Aorta (tissue), 5 donors: ENCODE results near the gene TSKS. TPM values are rescaled to one million over a fixed set of nuclear protein-coding genes. Genes with fewer than 3 reads are reported as not detected.

ENCODE experiments used
- ATAC-seq: fragments of 200-7000 bp; cut with Tn5 transposase; one replicate; pipeline ENCODE4 v1.9.1; 2022; ENCODE audit warnings: moderate library complexity; ENCODE audit not compliant: low FRiP score
- DNase-seq, 2 donors: peaks; one replicate each; pipeline ENCODE4 v3.0.0-alpha.2; 2020
- H3K27ac ChIP-seq, 2 donors: one replicate each; pipeline ENCODE4 v1.5.1; 2013; ENCODE audit warnings: low read length in 2 of 2, mild to moderate bottlenecking in 2 of 2, moderate library complexity in 2 of 2, control low read depth in 1 of 2, inconsistent platforms in 1 of 2, low read depth in 1 of 2
- H3K27me3 ChIP-seq, 2 donors: one replicate each; pipeline ENCODE4 v1.6.1; 2013; ENCODE audit warnings: control low read depth in 1 of 2, low read length in 1 of 2, mild to moderate bottlenecking in 1 of 2, moderate library complexity in 1 of 2; ENCODE audit not compliant: insufficient read depth in 2 of 2, control insufficient read depth in 1 of 2
- H3K36me3 ChIP-seq, 2 donors: one replicate each; pipeline ENCODE4 v1.6.1; 2013; ENCODE audit warnings: control low read depth in 1 of 2, low read length in 1 of 2, mild to moderate bottlenecking in 1 of 2; ENCODE audit not compliant: insufficient read depth in 2 of 2, control insufficient read depth in 1 of 2
- H3K4me1 ChIP-seq, 2 donors: one replicate each; pipeline ENCODE4 v1.6.1; 2013; ENCODE audit warnings: low read length in 2 of 2, control low read depth in 1 of 2, mild to moderate bottlenecking in 1 of 2, moderate library complexity in 1 of 2; ENCODE audit not compliant: insufficient read depth in 2 of 2, control insufficient read depth in 1 of 2
- H3K4me3 ChIP-seq, 2 donors: one replicate each; pipeline ENCODE4 v1.5.1; 2013; ENCODE audit warnings: low read length in 2 of 2, control low read depth in 1 of 2, mild to moderate bottlenecking in 1 of 2
- H3K9me3 ChIP-seq: one replicate; pipeline ENCODE4 v1.6.1; 2013; ENCODE audit warnings: mild to moderate bottlenecking, low read length; ENCODE audit not compliant: control insufficient read depth
- WGBS, 2 donors: extraction: QIAGEN DNeasy Blood & Tissue Kit; methylation state at CpG; one replicate each; pipeline ENCODE4 v1.1.7; 2013; 5-methylcytosine and 5-hydroxymethylcytosine counted together
- intact Hi-C, 2 donors: fragments of 100-400 bp; cut with DNase I; formaldehyde crosslinking; loops; one replicate each; pipeline versions ENCODE4 v1.14.2 to v1.15.0; 2022
- long read RNA-seq, 2 donors: library from polyadenylated mRNA; unstranded; transcript quantifications; one replicate each; pipeline ENCODE4 v2.0.0, GENCODE V29; 2020 to 2021
- polyA plus RNA-seq, 2 donors: library from polyadenylated mRNA; stranded (reverse); fragments of 200-250 nt; gene quantifications; one replicate each; pipeline ENCODE4 v1.2.3, GENCODE V29; 2013
- total RNA-seq, 2 donors: library from RNA; stranded (reverse); fragmentation: NEBNext Ultra II Directional; extraction: Animal tissue kit (Norgen Biotek cat#: 25700); gene quantifications; one replicate each; pipeline ENCODE4 v1.2.1, GENCODE V29; 2021
- donor health status: healthy with polysubstance abuse.
- donor health status: Bipolar disorder and iron deficiency.
- donor health status: DM: no; HTN: no; CAD: no.
- donor health status: DM: no; HTN: no; CAD: no.
- donor health status: DM: yes; HTN: yes; CAD: no.

The TSKS gene, protein sequence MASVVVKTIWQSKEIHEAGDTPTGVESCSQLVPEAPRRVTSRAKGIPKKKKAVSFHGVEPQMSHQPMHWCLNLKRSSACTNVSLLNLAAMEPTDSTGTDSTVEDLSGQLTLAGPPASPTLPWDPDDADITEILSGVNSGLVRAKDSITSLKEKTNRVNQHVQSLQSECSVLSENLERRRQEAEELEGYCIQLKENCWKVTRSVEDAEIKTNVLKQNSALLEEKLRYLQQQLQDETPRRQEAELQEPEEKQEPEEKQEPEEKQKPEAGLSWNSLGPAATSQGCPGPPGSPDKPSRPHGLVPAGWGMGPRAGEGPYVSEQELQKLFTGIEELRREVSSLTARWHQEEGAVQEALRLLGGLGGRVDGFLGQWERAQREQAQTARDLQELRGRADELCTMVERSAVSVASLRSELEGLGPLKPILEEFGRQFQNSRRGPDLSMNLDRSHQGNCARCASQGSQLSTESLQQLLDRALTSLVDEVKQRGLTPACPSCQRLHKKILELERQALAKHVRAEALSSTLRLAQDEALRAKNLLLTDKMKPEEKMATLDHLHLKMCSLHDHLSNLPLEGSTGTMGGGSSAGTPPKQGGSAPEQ
- total RNA-seq (1 to 10 TPM in 1 of 2 donors, under 1 TPM in 1; 0.42 to 2.6 TPM), polyA plus RNA-seq (under 1 TPM in 1 of 2 donors, not detected in 1; 0.38 TPM)
- long read RNA-seq, donor 1, partial matches to known transcripts = 1 of 2 reads
- long read RNA-seq, donor 1, other reads (novel, unspliced or antisense) = 1 of 2 reads
- long read RNA-seq, donor 2, partial matches to known transcripts = 1 of 4 reads
- long read RNA-seq, donor 2, other reads (novel, unspliced or antisense) = 2 of 4 reads

DNA sequence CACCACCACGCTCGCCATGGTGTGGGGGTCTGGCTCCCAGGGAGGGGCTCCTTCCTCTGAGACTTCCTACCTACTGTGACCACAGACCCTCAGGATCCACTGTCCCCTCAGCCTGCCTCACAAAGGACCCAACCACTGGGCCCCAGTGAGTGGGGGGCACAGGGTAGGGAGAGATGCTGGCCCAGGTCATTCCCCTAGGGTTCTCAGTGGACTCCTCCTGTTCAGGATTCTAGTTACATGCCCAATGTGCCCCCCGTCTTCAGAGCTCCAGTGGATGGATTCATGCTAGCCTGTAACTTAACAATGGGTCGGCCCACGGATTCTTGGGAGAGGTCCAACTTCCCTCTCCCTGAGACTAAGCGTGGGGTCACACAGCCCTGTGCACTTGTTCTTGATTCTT is at the start of gene TSKS:
Gene TSKS (minus strand): TSS at position 77 of the 400 bp plus-strand sequence. CDS start 59 bp downstream, at position 18.
- H3K36me3 ChIP-seq = no peaks in the 10 kb centered on the region
- intact Hi-C loops = loop anchor here (10.0 kb wide), 2 partner anchors 102 to 238 kb away; partner anchors contain the start of genes PNKP (in 1 of the 2) and RCN3 (in 1 of the 2)
- no peak within 1 kb of the TSS for H3K4me3 ChIP-seq
- DNase-seq (no peak), ATAC-seq (no peak)
- WGBS, 2 donors = 77 to 82% methylated on average over 6 of the region's 6 CpGs
- H3K9me3 ChIP-seq = no peaks in the 10 kb centered on the region
- H3K27ac ChIP-seq = no peak within 1 kb of the TSS
- peaks cover 0 to 2% of the 10 kb centered on the region in 2 donors for H3K4me1 ChIP-seq
- H3K27me3 ChIP-seq = no peaks in the 10 kb centered on the region

- Histone ChIP-seq H3K9me3 (no peaks in the 10 kb centered on the region), H3K4me3 (peak overlapping the region; percentile 47 to 84), H3K4me1 (no peaks in the 10 kb centered on the region), H3K36me3 (no peaks in the 10 kb centered on the region), H3K27me3 (no peaks in the 10 kb centered on the region), H3K27ac (peak overlapping the region in 1 of 2 donors; percentile 69)
- ATAC-seq = no peak
- intact Hi-C loops = loop anchor here in 1 of 2 donors (5.0 kb wide), 1 partner anchor 55 kb away; the partner anchor contains the start of gene PNKP
- 43 to 45% methylated on average over 11 of the region's 11 CpGs for WGBS, 2 donors
- no peak for DNase-seq
Observed at GRCh38 chr19:49812452-49812996, 49.4 kb upstream of the TSKS start.

DNA sequence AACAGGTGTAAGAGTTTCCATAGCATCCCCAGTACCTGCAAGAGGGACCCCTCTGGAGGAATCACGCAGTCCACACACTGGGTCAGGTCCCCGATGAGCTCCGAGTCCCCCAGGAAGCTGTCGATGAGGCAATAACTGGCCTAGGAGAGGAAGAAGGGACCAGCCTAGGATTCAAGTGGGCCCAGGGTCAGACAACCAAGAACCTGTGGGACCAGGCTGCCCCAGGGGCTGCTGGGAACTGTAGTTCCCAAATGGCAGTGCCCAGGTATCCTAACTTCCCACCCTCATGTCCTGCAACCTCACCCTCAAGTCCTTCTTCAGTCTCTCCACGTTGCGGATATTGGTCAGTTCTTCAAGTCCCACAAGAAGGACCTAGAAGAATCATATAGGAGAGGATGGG is 48.2 kb upstream of the TSKS start:
- Histone ChIP-seq H3K27me3 (no peaks in the 10 kb centered on the region), H3K27ac (no peak overlapping the region), H3K36me3 (peaks cover 0 to 2% of the 10 kb centered on the region in 2 donors), H3K4me1 (no peaks in the 10 kb centered on the region), H3K4me3 (no peak overlapping the region), H3K9me3 (no peaks in the 10 kb centered on the region)
- DNase-seq (no peak), ATAC-seq (no peak)
- 93 to 94% methylated on average over 6 of the region's 6 CpGs for WGBS, 2 donors
- intact Hi-C loops = loop anchor here in 1 of 2 donors (5.0 kb wide), 1 partner anchor 56 kb away; the partner anchor contains the start of gene PNKP

DNA sequence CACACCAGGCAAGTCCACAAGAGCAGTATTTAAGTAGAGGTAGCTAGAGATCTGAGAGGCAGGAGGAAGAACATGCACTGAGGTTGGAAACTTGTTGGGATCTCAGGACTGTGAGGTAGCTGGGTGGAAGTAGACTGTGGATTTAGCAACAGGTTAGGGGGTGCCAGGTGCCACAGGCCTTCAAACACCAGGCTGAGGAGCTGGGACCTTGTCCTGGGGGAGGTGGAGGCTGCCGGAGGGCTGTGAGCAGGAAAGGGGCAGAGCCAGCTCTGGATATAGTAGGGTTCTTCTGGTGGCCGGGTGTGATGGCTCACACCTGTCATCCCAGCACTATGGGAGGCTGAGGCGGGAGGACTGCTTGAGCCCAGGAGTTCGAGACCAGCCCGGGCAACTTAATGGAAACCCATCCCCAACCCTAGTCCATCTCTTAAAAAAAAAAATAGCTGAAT is 46.9 kb upstream of the TSKS start:
- H3K27ac ChIP-seq = peak overlapping the region in 1 of 2 donors; percentile 37
- H3K9me3 ChIP-seq = no peaks in the 10 kb centered on the region
- no peaks in the 10 kb centered on the region for H3K27me3 ChIP-seq
- H3K36me3 ChIP-seq = peaks cover 0 to 2% of the 10 kb centered on the region in 2 donors
- 95 to 97% methylated on average over 5 of the region's 5 CpGs for WGBS, 2 donors
- H3K4me1 ChIP-seq = no peaks in the 10 kb centered on the region
- ATAC-seq (no peak), DNase-seq (no peak)
- intact Hi-C loops = loop anchor here (5.0 kb wide), 2 partner anchors 43 to 57 kb away; partner anchors contain the start of genes AP2A1 (in 2 of the 2) and PNKP (in 1 of the 2)
- no peak overlapping the region for H3K4me3 ChIP-seq

DNA sequence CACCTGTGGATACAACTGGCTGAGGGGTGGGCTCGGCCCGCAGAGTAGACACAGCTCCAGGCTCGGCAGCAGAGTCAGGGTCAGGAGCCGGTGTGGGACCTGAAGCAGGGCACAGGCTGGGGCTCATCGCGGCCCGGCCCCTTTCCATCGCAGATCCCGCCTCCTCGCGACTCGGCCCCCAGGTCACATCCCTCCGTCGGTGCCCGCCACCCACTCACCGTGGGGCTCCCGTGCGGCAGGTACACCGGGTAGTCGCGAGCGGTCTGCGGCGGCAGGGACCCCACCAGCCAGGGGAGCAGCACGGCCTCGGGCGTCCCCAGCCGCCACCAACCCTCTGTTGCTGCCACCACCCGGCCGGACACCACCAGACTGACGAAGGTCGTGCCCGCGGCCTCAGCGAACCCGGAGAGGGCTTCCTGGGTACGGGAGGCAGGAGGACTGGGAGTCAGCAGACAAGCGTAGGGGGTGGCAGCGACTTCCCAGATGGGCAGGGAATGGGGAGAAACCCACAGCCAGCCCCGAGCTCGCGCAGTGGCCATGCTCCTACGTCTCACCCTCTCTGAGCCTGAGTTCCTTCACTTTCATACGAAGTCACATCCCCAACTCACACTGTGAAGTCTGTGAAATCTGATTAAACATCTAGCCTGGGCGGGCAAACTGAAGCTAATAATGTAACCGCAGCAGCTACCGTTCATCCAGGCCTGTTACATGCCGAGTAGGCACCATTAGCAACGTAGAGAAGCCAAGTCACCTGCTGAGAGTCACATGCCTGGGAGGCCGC is 46.2 kb upstream of the TSKS start:
- no peaks in the 10 kb centered on the region for H3K27me3 ChIP-seq
- H3K27ac ChIP-seq = peak overlapping the region in 1 of 2 donors; percentile 37
- ATAC-seq (peak; percentile 52), DNase-seq (peak; percentile 82 to 89)
- H3K36me3 ChIP-seq = peaks cover 0 to 2% of the 10 kb centered on the region in 2 donors
- intact Hi-C loops = loop anchor here (5.0 kb wide), 1 partner anchor 42 kb away; the partner anchor contains the start of gene AP2A1 (in 2 of the 2)
- H3K9me3 ChIP-seq = no peaks in the 10 kb centered on the region
- H3K4me1 ChIP-seq = no peaks in the 10 kb centered on the region
- 7% methylated on average over 42 to 50 of the region's 50 CpGs for WGBS, 2 donors
- H3K4me3 ChIP-seq = peak overlapping the region; percentile 32 to 41

DNA sequence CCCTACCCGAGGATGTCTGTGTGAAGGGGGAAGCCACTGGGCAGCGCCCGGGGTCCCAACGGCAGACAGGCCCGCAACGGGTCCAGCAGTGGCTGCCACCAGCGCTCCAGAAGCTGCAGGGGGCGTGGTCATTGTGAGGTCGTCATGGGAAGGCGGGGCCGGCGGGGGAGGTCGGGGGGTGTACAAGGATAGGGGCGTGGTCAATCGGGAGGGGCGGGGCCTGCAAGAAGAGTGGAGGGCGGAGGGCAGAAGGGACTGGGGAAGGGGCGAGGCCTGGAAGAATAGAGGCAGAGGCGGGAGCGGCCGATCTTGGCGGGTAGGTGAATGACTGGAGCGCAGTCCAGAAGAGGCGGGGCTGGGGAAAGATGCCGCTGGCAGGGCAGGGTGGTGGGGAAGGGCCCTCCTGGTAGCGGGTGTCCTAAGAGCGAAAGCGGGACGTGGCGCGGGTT is 45.6 kb upstream of the TSKS start:
- intact Hi-C loops = loop anchor here (5.0 kb wide), 1 partner anchor 41 kb away; the partner anchor contains the start of gene AP2A1 (in 2 of the 2)

DNA sequence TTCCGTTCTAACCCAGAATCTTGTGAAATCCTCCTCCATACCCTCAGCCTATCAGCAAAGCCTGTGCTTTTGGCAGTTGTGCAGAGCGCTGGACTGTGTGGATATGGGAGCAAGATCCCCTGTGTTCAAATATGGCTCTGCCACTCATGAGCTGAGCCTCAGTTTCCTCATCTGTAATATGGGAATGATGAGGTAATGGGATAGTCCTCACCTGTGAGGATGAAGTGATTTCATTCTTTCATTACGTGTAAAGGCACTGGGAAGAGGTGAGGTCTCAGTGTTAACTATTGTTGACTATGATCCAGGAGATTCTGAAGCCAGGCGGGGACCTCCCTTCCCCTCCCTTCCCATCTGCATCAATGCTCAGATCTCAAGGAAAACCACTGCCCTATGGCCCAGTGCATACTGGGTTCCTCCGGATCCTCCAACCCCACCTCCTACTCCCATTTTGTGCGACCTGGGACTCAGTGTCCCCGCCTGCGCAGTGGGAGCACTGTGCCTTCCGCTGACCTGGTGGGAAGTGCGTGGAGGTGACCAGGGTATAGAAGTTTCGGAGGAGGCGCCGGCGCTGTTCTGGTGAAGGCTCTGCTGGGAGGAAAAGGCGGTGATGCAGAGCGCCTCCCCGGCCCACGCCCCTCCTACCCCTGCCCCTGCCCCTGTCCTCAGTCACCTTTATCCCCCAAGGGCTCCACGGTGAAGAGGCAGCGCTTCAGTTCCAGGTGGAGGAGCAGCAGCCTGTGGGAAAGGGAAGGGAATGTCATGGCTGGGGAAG is 45.0 kb upstream of the TSKS start:
- H3K4me3 ChIP-seq = no peak overlapping the region
- no peaks in the 10 kb centered on the region for H3K9me3 ChIP-seq
- WGBS, 2 donors = 86% methylated on average over 19 to 20 of the region's 20 CpGs
- H3K36me3 ChIP-seq = peaks cover 0 to 2% of the 10 kb centered on the region in 2 donors
- no peak for DNase-seq
- intact Hi-C loops = loop anchor here (5.0 kb wide), 1 partner anchor 41 kb away; the partner anchor contains the start of gene AP2A1 (in 2 of the 2)
- H3K27ac ChIP-seq = peak overlapping the region in 1 of 2 donors; percentile 2
- H3K27me3 ChIP-seq = no peaks in the 10 kb centered on the region
- no peaks in the 10 kb centered on the region for H3K4me1 ChIP-seq
- no peak for ATAC-seq

More for the DNA sequence above, 45.6 kb upstream of the TSKS start:
- no peaks in the 10 kb centered on the region for H3K4me1 ChIP-seq
- H3K36me3 ChIP-seq = peaks cover 0 to 2% of the 10 kb centered on the region in 2 donors
- peak overlapping the region in 1 of 2 donors; percentile 37 for H3K27ac ChIP-seq
- DNase-seq (peak; percentile 96 to 99), ATAC-seq (peak; percentile 85)
- no peaks in the 10 kb centered on the region for H3K9me3 ChIP-seq
- peak overlapping the region; percentile 32 to 41 for H3K4me3 ChIP-seq
- no peaks in the 10 kb centered on the region for H3K27me3 ChIP-seq
- 2% methylated on average over 31 of the region's 31 CpGs for WGBS, 2 donors
